Erythroblast (primary cell): Measurements from ENCODE around the gene CEP20.

Source experiments
- DNase-seq, 2 experiments: peaks; one replicate each; lab custom pipeline; 2025; lab: John Stamatoyannopoulos, UW
- GATA1 ChIP-seq: IDR thresholded peaks from 2 replicates; pipeline ENCODE4 v1.6.1; 2011; ENCODE audit warnings: low read depth, mild to moderate bottlenecking, control low read depth, low read length, moderate library complexity
- POLR2A ChIP-seq: IDR thresholded peaks from 2 replicates; pipeline ENCODE4 v1.6.1; 2011; ENCODE audit warnings: mild to moderate bottlenecking, low read length

The CEP20 gene

DNA sequence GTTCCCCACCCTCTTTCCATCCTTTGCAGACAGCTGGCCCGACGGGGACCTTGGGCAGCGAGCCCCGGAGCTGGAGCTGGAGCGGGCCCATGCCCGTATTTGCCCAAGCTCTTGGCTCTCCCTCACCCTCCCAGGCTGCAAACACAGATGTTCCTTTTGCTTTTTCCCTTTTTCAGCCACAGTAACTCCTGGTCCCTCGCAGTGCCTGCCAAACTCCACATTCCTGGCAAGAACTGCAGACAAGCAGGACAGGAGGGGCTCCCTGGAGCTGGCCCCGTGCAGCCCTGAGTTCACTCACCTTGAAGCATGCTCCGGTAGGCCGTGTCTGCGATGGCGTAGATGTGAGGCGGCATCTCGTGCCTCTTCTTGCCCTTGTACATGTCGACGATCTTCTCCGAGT is 65.4 kb downstream of the CEP20 start:
- TF ChIP-seq POLR2A (no peak), GATA1 (no peak)
- no peak for DNase-seq

DNA sequence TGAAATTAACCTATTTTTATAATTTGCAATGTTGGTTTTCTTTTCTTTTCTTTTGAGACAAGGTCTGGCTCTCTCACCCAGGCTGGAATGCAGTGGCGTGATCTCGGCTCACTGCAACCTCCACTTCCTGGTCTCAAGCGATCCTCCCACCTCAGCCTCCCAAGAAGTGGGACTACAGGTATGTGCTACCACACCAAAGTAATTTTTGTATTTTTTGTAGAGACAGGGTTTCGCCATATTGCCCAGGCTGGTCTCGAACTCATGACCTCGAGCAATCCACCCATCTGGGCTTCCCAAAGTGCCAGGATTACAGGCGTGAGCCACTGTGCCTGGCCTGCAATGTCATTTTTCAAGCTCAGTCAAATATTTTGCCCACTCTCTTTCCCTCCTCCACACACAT is 67.6 kb downstream of the CEP20 start:
- TF ChIP-seq POLR2A, result no peak
- TF ChIP-seq GATA1, result no peak
- no peak for DNase-seq

DNA sequence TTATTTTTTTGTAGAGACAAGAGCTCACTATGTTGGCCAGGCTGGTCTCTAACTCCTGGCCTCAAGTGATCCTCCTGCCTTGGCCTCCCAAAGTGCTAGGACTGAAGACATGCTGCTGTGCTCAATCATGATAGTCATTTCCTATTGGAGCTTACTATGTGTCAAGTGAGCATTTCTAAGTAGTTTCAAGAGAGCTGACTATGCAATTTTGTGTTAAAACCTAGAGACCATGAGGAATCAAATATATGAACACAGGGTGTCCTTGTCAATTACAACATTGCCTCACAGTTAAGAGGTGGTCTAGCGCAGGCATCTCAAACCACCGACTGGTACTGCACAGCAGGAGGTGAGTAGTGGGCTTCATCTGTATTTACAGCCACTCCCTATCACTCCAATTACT is 69.4 kb downstream of the CEP20 start:
- DNase-seq, result no peak
- TF ChIP-seq POLR2A (no peak), GATA1 (no peak)

DNA sequence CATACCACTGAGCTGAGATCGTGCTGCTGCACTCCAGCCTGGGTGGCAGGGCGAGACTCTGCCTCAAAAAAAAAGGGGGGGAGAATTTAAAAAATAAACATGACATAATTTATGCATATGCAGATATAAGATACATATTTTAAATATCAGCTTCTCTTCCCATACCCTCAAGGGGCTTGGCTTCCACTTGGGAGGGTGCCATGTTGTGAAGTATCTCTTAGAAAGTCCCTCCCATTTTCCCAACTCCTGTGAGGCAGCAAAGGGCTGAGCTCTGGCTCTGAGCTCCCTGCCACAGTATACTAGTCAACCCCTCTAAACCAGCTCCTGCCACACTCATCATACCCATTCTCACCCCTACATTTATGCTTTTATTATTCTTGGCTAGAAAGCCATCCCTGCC is 71.0 kb downstream of the CEP20 start:
- TF ChIP-seq GATA1 (no peak), POLR2A (no peak)
- DNase-seq, result no peak

DNA sequence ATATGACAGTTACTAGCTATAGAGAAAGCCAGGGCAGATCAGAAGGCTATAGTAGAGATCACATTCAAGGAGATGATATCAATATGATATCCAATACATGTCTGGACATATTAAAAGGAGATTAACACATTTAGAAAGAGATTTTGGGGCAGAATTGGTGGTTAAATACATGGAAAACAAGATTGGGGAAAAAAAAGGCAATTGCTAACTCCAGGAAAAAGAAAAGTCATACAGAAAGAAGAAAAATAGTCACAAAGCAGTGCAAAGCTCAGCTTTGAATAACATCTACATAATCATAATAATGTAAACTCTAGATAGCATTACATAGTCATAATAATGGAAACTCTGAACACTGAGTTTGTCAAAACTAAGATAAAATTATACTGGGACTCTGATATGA is 72.2 kb downstream of the CEP20 start:
- no peak for TF ChIP-seq POLR2A
- TF ChIP-seq GATA1, result no peak
- no peak for DNase-seq
